Mucosa of descending colon (tissue), 3 donors: ENCODE measurements around the gene TAS2R20. TPM values are rescaled to one million over a fixed set of nuclear protein-coding genes. Genes with fewer than 3 reads are reported as not detected.

Experiments
- ATAC-seq: fragments of 200-7000 bp; cut with Tn5 transposase; one replicate; pipeline ENCODE4 v1.9.1; 2020; ENCODE audit warnings: mild to moderate bottlenecking, moderate library complexity
- DNase-seq, 3 donors: peaks; one replicate each; pipeline ENCODE4 v3.0.0-alpha.2; 2020
- H3K36me3 ChIP-seq: fragments of 200-600 bp; one replicate; pipeline ENCODE4 v1.8.0; 2021; ENCODE audit warnings: low read depth, mild to moderate bottlenecking
- H3K4me1 ChIP-seq: fragments of 200-600 bp; one replicate; pipeline ENCODE4 v1.8.0; 2021; ENCODE audit warnings: low read depth, mild to moderate bottlenecking
- H3K4me3 ChIP-seq: fragments of 200-600 bp; one replicate; pipeline ENCODE4 v1.8.0; 2021; ENCODE audit warnings: mild to moderate bottlenecking
- H3K9me3 ChIP-seq: fragments of 200-600 bp; one replicate; pipeline ENCODE4 v1.8.0; 2021; ENCODE audit warnings: mild to moderate bottlenecking
- intact Hi-C, 2 donors: fragments of 100-400 bp; cut with DNase I in 1 of 2; cut with micrococcal nuclease in 1 of 2; formaldehyde crosslinking; loops; one replicate each; pipeline versions ENCODE4 v1.11.0 to v1.11.1; 2022; cut with DNase I, micrococcal nuclease
- total RNA-seq, 3 donors: library from RNA; stranded (reverse); fragmentation: NEBNext Ultra II Directional in 2 of 3; extraction: Animal tissue kit (Norgen Biotek cat#: 25700) in 2 of 3; gene quantifications; one replicate each; pipeline versions ENCODE4 v1.2.1 to v1.2.4, GENCODE V29; 2021 to 2023
- TF ChIP-seq, protein P1 (sequence below): fragments of 200-600 bp; IDR thresholded peaks from one replicate; pipeline ENCODE4 v1.8.0; 2022; ENCODE audit warnings: antibody characterized with exemption, mild to moderate bottlenecking
- donor health status: DM: no; HTN: no; CAD: no; lungs with moderate emphysema.
- donor health status: DM: no; HTN: no; CAD: no.
- donor health status: DM: no; HTN: yes; CAD: no.

The TAS2R20 gene
- total RNA-seq, 3 donors from 2014 or later: 1.6 to 3.9 (median 1.7) TPM

GRCh38 chr12:11026118-11026517 lies 28.0 kb upstream of the TAS2R20 start:
- Histone ChIP-seq H3K4me1 (no peaks in the 10 kb centered on the region), H3K4me3 (no peak overlapping the region), H3K36me3 (no peaks in the 10 kb centered on the region), H3K9me3 (no peaks in the 10 kb centered on the region)
- DNase-seq: no peak
- intact Hi-C loops: no loop called here
- ATAC-seq: no peak
- TF ChIP-seq, protein P1, sequence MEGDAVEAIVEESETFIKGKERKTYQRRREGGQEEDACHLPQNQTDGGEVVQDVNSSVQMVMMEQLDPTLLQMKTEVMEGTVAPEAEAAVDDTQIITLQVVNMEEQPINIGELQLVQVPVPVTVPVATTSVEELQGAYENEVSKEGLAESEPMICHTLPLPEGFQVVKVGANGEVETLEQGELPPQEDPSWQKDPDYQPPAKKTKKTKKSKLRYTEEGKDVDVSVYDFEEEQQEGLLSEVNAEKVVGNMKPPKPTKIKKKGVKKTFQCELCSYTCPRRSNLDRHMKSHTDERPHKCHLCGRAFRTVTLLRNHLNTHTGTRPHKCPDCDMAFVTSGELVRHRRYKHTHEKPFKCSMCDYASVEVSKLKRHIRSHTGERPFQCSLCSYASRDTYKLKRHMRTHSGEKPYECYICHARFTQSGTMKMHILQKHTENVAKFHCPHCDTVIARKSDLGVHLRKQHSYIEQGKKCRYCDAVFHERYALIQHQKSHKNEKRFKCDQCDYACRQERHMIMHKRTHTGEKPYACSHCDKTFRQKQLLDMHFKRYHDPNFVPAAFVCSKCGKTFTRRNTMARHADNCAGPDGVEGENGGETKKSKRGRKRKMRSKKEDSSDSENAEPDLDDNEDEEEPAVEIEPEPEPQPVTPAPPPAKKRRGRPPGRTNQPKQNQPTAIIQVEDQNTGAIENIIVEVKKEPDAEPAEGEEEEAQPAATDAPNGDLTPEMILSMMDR: no peak

GRCh38 chr12:11023387-11023786 lies 25.3 kb upstream of the TAS2R20 start:
- DNase-seq (no peak), ATAC-seq (no peak)
- H3K36me3 ChIP-seq: no peaks in the 10 kb centered on the region
- no peaks in the 10 kb centered on the region for H3K4me1 ChIP-seq
- H3K4me3 ChIP-seq: no peak overlapping the region
- intact Hi-C loops: no loop called here
- H3K9me3 ChIP-seq: no peaks in the 10 kb centered on the region
- TF ChIP-seq, protein P1: no peak

DNA sequence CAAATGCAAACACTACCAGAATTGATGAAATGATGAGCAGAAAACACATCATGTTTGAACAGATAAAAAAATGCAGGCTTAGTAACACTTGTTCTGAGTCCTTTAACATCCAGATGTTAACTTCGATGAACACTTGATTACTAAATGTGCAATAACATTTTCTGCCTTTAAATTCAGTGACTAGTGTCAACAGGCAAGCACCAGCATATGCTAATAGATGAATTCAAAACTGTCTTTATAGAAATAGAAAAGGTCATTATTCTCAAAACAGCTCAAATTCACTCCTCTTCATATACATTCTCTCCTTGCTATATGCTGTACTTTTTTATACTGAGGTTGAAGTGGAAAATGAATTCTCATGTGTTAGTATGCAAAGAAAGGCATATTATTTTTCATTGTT lies 24.4 kb upstream of the TAS2R20 start, which contains the start of gene TAS2R19:
TAS2R19 (minus strand) TSS at position 101 of the 400 bp plus-strand sequence; CDS start at position 52, 49 bp downstream.
- TF ChIP-seq, protein P1: no peak
- Histone ChIP-seq H3K4me1 (no peaks in the 10 kb centered on the region), H3K4me3 (no peak within 1 kb of the TSS), H3K9me3 (no peaks in the 10 kb centered on the region), H3K36me3 (no peaks in the 10 kb centered on the region)
- intact Hi-C loops: no loop called here
- no peak for ATAC-seq
- DNase-seq: no peak

GRCh38 chr12:11016937-11017336 lies 18.8 kb upstream of the TAS2R20 start:
- H3K4me3 ChIP-seq: no peak overlapping the region
- peak; percentile 67 for ATAC-seq
- intact Hi-C loops: no loop called here
- no peaks in the 10 kb centered on the region for H3K36me3 ChIP-seq
- peak in 1 of 3 donors; percentile 39 for DNase-seq
- no peaks in the 10 kb centered on the region for H3K4me1 ChIP-seq
- H3K9me3 ChIP-seq: no peaks in the 10 kb centered on the region
- TF ChIP-seq, protein P1: no peak

DNA sequence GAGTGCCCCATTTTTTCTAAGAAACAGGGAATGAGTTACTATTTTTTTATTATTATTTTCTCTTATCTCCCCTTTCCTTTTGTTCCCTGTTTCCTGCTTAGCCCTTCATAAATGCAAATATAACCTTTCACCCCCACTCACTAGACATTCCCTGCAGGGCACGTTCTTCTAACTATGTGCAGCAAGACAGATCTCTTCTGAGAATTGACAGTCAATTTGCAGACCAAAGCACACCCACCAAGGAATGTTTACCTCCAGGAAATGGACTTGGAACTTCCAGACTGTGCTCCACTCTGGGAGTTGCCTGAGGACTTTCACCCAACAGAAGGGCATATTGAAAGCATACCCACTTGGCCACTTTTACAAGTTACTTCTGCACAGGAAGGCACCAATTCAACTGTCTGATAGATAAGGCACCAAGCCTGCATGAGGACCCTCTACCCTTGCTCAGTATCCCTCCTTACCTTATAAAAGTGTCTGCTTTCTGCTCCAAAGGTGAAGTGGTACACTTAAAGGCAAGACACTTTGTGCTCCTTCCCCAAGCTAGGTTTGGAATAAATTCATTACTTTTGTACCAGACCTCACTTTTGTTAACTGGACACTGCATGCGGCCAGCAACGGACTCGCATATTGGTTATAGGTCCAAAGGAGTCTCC lies 17.8 kb upstream of the TAS2R20 start:
- ATAC-seq (peak; percentile 96), DNase-seq (peak in 2 of 3 donors; percentile 27 to 66)
- Histone ChIP-seq H3K4me1 (no peaks in the 10 kb centered on the region), H3K36me3 (no peaks in the 10 kb centered on the region), H3K9me3 (no peaks in the 10 kb centered on the region), H3K4me3 (no peak overlapping the region)
- TF ChIP-seq, protein P1: no peak
- intact Hi-C loops: no loop called here
